GM12864 (cell line): Measurements from ENCODE around the gene CLIC5.

Experiments used
- DNase-seq: peaks from one replicate; pipeline ENCODE4 v3.0.0-alpha.2; 2011; ENCODE audit warnings: low read depth
- H3K4me3 ChIP-seq: 2 replicates; pipeline ENCODE4 v1.5.1; 2011; ENCODE audit warnings: mild to moderate bottlenecking, low read depth, low read length, control low read depth
- TF ChIP-seq, protein P1 (sequence below): IDR thresholded peaks from 2 replicates; pipeline ENCODE4 v1.5.1; 2011; ENCODE audit warnings: low read depth, mild to moderate bottlenecking, moderate library complexity, low read length, control low read depth, inconsistent platforms; ENCODE audit errors: missing control alignments

Gene CLIC5

DNA sequence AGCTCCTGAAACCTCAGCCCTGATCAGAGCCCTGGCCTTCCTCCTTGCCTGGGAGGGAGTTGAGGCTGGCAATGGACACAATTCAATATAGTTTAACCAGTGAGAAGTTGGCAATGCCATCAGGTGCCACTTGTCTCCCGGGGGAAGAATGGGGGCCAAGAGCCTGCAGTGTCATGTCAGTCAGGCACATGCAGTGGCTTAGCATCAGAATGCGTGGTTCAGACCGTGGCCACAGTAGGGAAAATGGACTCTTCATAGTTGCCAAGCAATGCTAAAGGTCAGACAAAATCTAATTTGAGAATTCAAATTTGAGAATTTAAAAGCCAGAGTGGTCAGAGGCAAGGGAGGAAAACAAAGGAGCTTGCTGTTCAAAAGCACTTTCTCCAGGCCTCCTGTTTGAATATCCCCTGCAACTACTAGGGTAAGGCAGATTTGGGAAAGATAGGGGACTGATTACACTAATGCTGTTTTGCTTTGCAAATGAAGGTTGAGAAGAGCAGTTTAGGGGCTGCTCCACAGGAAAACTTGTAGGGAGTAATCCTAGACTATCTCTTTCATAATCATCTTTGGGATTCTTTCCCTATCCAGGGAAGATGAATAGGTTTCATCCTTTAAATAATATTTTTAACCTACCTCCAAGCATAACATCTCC, 33.1 kb upstream of the CLIC5 start:
- no peak overlapping the region for H3K4me3 ChIP-seq
- no peak for DNase-seq
- TF ChIP-seq, protein P1, sequence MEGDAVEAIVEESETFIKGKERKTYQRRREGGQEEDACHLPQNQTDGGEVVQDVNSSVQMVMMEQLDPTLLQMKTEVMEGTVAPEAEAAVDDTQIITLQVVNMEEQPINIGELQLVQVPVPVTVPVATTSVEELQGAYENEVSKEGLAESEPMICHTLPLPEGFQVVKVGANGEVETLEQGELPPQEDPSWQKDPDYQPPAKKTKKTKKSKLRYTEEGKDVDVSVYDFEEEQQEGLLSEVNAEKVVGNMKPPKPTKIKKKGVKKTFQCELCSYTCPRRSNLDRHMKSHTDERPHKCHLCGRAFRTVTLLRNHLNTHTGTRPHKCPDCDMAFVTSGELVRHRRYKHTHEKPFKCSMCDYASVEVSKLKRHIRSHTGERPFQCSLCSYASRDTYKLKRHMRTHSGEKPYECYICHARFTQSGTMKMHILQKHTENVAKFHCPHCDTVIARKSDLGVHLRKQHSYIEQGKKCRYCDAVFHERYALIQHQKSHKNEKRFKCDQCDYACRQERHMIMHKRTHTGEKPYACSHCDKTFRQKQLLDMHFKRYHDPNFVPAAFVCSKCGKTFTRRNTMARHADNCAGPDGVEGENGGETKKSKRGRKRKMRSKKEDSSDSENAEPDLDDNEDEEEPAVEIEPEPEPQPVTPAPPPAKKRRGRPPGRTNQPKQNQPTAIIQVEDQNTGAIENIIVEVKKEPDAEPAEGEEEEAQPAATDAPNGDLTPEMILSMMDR = no peak

DNA sequence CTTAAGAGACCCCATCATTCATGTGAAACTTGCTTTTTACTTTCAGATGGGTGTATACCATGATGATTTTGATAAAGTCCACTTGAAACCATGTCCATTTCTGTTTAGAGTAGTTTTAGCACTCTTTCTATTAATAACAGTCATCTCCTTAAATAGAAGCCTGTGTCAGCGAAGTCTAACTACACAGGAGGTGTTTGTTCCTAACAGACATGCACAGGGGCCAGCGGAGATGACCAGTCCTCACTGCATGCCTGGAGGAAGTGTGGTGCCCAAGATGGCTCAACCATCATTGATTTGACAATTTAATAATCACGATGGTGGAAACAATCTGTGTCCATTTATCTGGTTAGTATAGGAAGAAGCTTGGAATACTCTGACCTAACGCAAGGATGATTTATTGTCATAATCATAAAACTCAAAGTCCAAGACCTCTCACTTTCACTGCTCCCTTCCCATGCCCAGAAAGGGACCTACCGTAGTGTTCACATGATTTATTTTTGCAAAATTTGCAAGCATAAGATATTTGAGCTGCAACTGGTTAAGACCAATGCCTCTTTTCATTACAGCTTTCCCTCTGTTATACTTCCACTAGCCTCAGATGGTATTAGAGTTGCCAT, 31.0 kb upstream of the CLIC5 start:
- no peak overlapping the region for H3K4me3 ChIP-seq
- TF ChIP-seq, protein P1 = no peak
- DNase-seq = no peak

DNA sequence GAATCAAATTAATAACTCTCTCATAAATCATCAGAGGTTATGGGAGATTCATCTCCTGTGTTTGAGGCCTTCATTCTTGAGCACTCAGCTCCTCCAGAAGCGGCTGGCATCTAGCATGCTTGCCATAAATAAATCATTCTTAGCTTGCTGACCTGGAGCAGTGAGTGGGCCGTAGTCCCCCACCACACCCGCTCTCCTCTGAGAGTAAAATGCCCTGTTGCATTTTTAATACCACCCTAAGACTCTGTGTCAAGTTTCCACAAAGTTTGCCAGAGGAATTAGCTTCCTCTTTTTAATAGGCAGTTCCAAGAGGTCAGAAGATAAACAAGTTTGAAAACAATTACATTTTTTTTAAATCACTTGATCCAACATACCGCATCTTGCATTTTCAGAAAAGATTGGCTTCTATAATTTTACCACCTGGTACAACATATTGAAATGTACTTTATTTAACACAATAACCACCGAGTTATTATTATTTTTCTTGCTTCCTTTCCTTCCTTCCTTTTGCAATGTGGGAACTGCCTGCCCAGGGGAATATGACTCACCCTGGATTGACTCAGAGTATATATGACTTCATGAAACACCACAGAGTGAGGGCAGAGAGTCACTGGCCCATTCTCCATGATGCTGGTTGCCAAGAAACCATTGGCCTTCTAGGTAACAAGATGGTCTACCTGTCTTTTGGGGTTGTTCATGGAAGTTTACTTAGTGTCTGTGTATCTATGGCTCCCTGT, 29.4 kb upstream of the CLIC5 start:
- no peak for DNase-seq
- TF ChIP-seq, protein P1 = no peak
- H3K4me3 ChIP-seq = no peak overlapping the region

DNA sequence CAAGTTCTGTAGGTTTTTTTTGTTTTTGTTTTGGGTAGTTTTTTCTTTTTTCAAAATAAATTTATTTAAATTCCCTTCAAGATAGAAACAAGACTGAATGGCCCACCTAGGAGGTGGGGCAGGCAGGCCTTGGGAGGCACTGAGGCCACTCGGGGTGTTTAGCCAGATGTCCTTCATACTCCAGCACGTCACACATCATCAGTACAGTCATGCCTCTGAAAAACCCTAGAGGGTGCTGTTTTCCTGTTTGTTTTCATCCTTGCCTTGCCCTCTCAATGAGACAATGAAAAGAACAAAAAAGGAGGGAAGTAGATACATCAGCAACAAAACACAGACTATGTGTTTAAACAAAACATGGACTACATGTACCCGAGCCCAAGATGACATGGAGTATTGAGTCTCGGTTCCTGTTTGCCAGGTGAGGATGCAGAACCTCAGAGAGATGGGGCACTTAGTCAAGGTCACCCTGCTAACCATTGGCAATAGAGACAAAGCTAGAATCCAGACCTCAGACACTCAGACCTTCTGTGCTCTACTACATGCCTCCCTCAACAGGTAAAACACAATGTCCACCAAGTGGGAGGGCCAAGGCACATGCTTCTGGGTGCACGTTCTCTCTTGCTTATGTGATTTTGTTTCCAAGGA, 26.8 kb upstream of the CLIC5 start:
- peak; percentile 10 for DNase-seq
- no peak overlapping the region for H3K4me3 ChIP-seq
- TF ChIP-seq, protein P1 = peak; percentile 57

DNA sequence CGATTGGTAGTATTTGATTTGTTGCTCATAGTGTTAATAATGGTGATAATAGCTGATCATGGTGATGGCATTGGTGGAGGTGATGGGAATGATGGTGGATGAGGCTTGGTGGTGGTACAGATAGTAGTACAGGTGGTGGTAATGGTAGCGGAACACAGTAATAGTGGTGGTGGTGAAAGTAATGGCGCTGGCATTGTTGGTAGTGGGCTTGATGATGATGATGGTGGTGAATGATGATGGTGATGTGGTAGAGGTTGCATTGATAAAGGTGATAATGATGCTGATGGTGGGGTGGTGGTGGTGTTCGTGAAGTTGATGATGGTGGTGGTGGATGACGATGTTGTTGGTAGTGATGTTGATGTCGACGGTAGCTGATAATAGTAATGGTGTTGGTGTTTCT, 24.6 kb upstream of the CLIC5 start:
- no peak for DNase-seq
- no peak overlapping the region for H3K4me3 ChIP-seq
- TF ChIP-seq, protein P1 = no peak

GRCh38 chr6:46039646-46040045, 24.0 kb upstream of the CLIC5 start:
- TF ChIP-seq, protein P1 = no peak
- DNase-seq = no peak
- no peak overlapping the region for H3K4me3 ChIP-seq
